Activated T-helper 9 cell treated with anti-CD3 and anti-CD28 coated beads, Interleukin-2, amount 50 U/mL, for 16 hours (primary cell): Measurements from ENCODE around the gene TMEM208.
A peak's percentile ranks its signal among the peaks of the same experiment; 100 is the strongest.

Experiments
- DNase-seq: peaks from one replicate; pipeline ENCODE4 v3.0.0-alpha.2; 2020; ENCODE audit warnings: low read depth

Gene TMEM208

GRCh38 chr16:67236563-67237395 is 9.8 kb downstream of the TMEM208 start:
- DNase-seq: peak; percentile 66

DNA sequence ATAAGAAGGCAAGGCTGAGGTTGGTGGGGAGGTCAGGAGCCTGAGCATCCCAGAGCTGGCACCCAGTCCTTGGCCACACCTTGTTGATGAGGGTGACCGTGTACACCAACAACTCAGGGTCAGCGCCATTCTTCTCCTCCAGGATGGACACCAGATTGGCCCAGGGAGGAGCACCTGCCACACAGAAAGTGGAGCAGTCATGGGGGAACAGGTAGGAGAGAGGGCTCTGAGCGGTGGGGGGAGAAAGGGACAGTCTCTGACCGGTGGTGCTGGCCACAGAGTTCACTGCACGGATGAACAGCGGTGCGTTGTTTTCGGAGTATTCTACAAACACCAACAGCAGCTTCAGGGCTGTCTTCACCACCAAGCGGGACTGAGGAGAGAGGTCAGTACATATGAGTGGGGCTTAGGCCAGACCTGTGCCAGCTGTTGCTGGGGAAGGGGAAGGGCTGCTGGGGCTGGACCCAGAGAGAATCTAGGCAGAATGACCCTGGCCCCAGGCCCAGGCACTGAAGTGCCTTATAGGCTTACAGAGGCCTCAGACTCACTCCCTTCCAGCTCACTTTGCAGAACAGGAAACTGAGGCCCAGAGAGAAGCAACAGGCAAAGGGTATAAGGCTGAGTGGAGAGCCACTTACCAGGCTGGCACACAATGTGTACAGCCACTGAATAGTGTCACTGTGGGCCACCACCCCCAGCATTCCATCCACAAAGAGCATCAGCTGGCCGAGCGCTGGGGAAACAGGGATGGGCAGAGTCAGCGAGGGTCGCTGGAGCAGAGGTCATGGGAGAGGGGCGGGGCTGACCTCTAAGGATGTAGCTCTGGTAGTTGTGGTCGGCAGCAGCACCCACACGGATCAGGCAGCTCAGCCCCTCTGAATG is 10.7 kb downstream of the TMEM208 start:
- DNase-seq: no peak

- no peak for DNase-seq
Measured at GRCh38 chr16:67238278-67238575, 11.3 kb downstream of the TMEM208 start.

DNA sequence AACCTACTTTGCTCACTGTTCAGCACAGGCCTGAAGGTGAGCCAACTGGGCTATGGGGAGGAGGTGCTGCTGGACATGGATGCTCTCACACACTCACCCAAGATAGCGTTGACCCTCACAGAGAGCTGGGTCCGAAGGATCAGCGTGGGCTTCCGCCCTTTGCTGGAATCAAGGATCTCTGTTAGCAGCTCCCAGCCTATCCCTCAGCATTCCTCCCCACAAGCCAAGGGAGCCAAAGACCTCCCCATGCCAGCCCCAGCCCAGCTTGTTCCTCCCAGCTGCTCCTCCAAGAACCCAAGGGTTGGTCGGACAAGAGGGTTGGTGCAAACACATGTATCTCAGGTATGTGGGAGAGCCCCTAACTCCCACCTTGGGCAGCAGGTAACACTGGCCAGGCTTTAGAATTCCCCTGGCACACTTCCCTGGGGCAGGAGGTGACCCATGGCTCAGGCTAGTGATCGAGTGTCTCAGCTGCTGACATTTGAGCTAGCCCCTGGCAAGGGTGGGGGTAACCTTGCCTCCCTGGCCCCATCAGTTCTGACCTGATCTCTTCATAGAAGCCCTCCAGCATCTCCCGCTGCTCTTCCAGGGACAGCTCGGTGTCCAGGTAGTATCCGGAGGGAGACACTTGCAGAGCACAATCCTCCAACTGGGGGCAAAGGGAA is 12.0 kb downstream of the TMEM208 start:
- no peak for DNase-seq

DNA sequence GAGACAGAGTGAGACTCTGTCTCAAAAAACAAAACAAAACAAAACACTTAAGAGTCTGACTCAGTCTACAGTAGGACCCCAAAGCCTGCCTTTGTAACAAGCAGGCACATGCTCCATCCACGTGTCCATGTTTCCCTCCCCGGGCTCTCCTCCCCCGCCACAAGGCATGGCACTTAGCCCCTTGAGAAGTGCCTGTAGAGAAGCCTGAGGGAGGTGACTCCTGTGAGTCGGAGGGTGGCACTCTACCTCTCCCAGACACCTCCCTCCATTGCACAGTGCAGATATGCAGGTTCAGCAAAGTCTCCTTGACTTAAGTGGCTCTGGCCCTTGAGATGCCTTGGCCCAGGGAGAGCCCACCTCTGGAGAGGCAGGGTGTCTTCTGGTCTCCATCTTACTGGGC is 13.6 kb downstream of the TMEM208 start:
- no peak for DNase-seq

DNA sequence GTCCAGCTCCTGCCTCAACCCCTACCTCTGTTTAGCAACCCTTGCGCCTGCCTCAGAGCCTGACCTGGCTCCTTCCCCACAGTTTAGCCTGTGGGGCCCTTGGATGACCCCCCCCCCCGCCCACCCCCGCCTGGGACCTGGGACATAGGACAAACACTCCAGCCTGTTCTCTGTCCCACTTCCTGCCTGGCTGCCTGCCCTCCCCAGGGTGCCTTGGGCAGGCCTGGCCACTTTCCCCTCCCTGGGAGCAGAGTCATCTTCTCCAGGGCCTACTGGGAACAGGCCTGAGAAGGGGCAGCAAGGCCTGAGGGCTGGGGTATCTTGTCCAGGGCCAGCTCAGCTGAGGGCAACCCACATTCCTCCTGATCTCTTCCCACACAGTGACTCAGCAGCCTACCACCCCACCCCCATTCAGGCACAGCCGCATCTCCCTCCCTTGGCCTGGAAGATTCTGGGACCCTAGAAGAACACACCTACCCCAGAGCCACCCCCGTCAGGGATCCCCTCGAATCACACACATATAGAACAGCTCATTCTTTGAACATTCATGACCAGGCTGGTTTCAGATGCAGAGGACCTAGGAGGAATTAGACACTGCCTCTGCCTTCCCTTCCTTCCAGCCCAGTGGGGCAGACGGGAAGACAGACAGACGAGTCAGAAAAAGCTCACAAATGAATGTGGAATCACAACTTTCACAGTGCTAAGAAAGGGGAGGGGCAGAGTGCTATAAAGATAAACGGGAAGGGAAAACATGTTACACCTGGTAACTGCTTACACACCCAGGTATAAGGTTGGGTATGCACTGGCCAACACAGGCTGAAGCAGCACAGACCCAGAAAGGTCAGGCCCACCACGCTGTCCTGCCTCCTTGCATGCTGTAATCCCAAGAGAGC is 14.3 kb downstream of the TMEM208 start:
- no peak for DNase-seq

DNA sequence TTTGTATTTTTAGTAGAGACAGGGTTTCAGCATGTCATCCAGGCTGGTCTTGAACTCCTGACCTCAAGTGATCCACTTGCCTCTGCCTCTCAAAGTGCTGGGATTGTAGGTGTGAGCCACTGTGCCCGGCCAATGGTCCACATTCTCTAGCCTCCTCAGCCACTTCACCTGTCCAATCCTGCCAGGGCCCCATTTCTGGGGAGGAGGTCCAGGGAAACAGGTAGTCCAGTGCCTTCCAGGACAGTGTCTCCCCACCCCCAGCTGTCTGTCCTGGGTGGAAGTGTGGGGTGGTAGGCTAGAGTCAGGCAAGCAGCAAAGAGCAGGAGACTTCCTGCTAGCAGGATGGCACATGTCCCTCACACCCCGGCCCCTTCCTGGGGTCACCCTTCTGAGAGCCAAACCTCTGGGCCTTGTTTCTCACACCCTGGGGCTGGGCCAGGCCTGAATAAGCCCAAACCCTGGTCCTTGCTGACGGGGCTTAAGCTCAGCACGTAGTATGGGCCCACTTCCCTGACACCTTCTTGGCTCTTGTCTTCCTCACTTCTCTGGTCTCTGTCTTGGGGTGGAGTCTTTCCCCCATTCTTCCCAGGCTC is 15.3 kb downstream of the TMEM208 start:
- DNase-seq: no peak

- DNase-seq: no peak
Measured at GRCh38 chr16:67243481-67243880, 16.6 kb downstream of the TMEM208 start.

DNA sequence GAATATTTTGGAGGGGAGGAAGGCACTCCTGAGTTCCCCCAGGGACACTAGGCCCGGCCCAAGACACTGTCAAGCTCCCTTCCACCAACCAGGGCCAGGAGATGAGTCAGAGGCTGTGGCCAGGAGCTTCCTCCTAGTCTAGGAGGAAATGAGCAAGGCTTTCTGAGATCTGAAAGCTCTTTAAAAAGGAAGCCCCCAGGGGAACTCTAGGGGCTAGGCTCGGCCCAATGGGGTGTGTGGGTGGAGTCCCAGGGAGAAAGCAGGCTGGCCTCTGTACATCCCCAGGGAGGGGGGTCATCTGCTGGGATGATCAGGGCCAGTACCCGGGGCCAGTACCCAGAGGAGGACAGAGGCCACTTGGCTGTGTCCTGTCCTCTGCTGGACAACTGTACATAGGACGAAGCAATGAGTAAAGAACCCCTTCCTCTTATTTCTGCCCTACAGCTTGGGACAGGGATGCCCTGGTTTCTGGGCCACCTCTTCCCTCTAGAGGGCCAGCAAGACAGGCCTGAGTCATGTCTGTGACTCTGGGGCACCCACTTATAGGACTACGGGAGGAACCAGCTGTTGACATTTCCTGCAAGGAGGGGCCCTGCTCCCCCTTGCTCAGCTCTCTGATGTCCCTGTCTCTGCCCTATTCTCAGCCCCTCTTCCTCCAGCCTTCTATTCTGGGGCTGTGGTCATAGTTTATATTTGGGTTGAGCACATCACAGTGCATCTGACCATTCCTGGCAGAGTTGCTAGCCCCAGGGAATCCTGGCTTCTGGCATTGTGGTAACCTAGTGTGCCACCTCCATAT is 17.7 kb downstream of the TMEM208 start:
- peak; percentile 71 for DNase-seq

- DNase-seq: no peak
Measured at GRCh38 chr16:67245186-67245585, 18.3 kb downstream of the TMEM208 start.

DNA sequence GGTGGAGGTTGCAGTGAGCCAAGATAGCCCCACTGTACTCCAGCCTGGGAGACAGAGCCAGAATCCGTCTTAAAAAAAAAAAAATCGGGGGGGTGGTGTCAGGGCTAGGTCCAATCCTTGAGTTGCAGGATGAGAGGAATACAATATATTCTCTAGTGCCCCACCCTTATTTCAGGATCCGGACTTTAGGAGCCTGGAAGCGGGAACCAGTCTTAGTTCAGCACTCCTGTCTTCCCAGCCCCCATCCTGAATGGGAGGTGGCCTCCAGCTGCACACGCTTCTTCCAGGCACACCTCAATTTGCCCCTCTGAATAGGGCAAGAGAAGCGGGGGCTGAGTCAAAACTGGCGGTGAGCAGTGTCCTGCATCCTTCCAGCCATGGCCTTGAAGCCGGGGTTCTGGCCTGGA is 18.7 kb downstream of the TMEM208 start:
- no peak for DNase-seq

- no peak for DNase-seq
Measured at GRCh38 chr16:67246081-67246755, 19.3 kb downstream of the TMEM208 start.

DNA sequence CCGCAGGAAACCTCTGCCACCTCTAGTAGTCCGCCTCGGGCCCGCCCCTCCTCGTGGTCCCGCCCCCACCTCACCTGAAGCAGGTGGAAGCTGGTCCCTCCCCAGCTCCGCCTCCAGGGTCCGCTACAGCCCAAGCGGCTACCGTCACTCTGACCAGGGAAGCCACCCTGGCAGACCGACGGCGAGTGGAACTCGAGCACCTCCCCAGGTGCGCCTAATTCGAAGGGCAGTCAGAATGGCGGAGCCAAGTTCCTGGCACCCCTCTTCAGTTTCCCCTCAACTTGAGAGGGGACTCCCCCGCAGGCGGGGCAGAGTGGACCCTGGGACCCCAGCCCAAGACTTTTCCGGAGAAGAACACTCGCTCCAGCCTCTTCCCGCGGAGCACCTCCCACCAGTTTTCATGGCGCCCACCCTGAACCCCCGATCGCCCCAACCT is 19.8 kb downstream of the TMEM208 start:
- no peak for DNase-seq

DNA sequence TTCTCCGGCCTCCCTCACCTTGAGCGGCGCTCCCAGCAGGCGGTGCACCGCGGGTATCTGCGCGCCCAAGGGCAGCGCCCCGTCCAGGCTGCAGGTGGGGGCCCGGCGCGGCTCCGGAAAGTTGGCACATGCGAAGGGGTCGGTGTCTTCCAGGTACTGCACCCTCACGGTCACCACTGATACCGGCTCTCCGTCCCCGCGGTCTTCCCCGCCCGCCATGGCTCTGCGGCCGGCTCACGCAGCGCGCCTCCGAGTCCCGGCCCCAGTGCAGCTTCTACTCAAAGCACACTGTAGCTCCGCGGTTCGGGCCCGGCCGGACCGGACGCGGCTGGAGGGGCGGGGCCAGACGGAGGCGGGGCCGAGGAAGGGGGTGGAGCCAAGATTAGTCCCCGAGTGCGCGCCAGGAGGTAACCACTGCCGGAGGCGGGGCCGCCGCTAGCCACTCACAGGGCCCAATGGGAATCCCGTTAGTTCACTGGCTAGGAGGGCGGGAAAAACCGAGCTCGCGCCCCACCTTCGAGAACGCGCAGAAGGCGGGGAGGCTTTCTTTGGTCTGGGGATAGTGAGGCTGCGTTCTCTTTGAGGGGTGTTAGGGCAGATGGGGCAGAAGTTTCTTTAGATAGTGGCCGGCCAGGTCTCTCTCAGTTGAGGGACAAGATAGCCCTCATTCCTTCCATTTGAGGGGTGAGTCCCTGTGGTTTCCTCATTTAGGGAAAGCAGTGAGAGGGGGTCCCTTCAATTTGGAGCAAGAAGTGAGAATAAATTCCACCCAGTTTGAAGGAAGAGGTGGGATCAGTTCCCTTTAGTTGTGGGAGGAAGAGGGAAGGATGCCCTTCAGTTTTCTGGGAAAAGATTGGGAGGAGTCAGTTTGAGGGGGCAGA is 20.5 kb downstream of the TMEM208 start, which contains the start of gene FHOD1:
TSS of gene FHOD1 (minus strand) at position 290 of the 881 bp plus-strand sequence. CDS start at position 219, 71 bp downstream.
- DNase-seq: peak; percentile 96

DNA sequence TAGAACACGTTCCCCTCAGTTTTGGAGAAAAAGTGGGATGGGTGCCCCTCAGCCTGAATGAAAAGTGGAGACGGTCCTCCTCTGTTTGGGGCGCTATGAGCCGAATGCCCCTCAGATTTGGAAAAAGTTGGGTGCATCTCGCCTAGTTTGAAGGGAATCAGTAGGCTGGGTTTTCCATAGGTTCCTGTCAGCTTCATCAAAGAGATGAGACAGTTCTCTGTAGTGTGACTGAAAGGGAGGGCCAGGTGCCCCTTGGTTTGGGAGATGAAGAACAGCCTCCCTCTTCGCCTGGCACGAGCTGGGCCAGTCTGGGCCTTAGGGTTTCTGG is 21.1 kb downstream of the TMEM208 start:
- DNase-seq: no peak

DNA sequence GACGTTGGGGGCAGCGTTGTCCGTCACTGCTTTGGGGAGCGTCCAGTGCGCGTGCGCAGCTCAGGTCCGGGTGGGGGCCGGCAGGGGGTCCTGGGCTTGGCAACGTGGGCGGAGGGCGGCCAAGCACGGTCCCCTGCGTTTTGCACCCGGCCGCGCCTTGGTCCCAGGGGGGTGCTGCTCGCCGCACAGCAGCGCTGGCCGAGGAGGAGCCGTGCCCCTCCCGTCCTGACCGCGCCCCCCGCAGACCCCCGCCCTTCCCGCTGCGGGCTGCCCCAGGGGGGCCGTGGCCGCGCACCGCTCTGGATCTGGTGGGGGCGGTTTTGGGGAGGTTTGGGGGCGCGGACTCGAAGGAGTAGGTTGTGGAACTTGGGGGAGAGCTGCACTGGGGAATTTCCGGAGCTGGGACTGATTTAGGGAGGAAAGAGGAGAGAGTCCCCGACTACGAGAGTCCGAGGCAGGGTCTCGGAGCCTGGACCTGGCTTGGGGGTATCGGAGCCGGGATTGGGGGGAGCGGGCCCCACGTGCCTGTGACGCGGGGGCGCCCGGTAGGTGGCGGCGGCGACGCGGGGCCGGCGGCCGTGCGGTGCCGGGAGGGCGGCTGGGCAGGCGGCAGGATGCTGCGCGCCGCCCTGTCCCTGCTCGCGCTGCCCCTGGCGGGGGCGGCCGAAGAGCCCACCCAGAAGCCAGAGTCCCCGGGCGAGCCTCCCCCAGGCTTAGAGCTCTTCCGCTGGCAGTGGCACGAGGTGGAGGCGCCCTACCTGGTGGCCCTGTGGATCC is 21.7 kb downstream of the TMEM208 start, which contains the start of gene SLC9A5:
TSS of gene SLC9A5 (plus strand) at position 579 of the 777 bp plus-strand sequence. CDS start at position 615, 36 bp downstream.
- no peak for DNase-seq

DNA sequence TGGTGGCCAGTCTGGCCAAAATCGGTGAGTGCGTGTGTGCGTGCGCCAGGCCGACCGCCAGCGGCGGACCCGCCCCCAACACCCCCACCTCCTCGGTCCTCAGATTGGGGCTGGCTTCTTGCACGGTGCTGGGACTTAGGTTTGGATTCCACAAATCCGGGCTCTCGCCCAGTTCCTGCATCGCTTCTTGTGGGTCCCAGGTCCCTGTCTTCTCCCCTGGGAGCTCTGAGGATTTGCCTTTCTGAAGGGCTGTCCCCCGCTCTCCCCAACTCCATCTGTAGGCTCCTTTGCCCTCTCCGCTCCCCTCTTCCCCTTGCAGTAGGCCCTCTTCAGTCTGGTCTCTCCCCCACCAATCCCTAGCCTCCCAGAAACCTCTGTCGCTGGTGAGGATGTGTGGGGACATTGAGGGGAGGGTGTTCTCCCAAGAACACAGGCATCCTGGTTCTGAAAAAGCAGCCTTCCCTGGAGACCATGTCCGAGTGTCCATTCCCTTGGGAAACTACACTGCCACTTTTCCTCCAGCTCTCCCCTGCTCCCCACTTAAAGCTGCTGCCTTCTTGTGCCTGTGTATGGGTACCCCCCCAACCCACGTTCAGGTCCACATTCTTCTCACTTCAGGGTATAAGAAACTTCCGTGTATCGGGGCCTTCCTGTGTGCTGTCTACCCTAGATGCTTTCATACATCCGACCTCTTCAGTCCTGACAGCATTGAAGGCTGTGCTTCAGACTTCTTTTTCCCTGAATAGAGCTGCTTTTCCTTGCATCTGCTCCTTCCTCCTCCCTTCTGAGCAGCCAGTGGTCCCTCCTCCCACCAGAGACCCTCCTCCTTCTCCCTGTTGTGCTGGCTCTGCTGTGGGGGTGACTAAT is 22.5 kb downstream of the TMEM208 start:
- no peak for DNase-seq
